Lung (tissue), 12 donors: Measurements from ENCODE around the gene RNF224. TPM values are rescaled to one million over a fixed set of nuclear protein-coding genes. Genes with fewer than 3 reads are reported as not detected.
"Not testable (repeated sequence)": the region's sequence is repeated elsewhere in the genome, so short reads cannot be mapped to it uniquely, and the experiment has no call there.

Experiments
- ATAC-seq: fragments of 200-7000 bp; cut with Tn5 transposase; one replicate; pipeline ENCODE4 v1.9.1; 2020; ENCODE audit warnings: moderate number of reproducible peaks; ENCODE audit not compliant: insufficient read depth, low FRiP score
- DNase-seq, 3 donors: peaks; one replicate each; pipeline ENCODE4 v3.0.0-alpha.2; 2013 to 2017
- H3K27ac ChIP-seq, 2 donors: one replicate each; pipeline ENCODE4 v1.5.1; 2013; ENCODE audit warnings: mild to moderate bottlenecking in 2 of 2, moderate library complexity in 2 of 2, control low read depth in 1 of 2, inconsistent platforms in 1 of 2, low read depth in 1 of 2, low read length in 1 of 2
- H3K27me3 ChIP-seq, 3 donors: one replicate each; pipeline ENCODE4 v1.5.1; 2013; ENCODE audit warnings: low read length in 2 of 3; ENCODE audit not compliant: control insufficient read depth in 3 of 3, insufficient read depth in 3 of 3
- H3K36me3 ChIP-seq, 4 donors: one replicate each; pipeline ENCODE4 v1.5.1; 2013; ENCODE audit warnings: low read length in 4 of 4, mild to moderate bottlenecking in 1 of 4, moderate library complexity in 1 of 4; ENCODE audit not compliant: control insufficient read depth in 4 of 4, insufficient read depth in 4 of 4
- H3K4me1 ChIP-seq, 5 donors: one replicate each; pipeline ENCODE4 v1.5.1; 2013; ENCODE audit warnings: low read length in 5 of 5, mild to moderate bottlenecking in 2 of 5, moderate library complexity in 1 of 5; ENCODE audit not compliant: control insufficient read depth in 5 of 5, insufficient read depth in 5 of 5
- H3K4me3 ChIP-seq: one replicate; pipeline ENCODE4 v1.5.1; 2013; ENCODE audit warnings: mild to moderate bottlenecking, control low read depth, moderate library complexity
- H3K9ac ChIP-seq, 2 donors: one replicate each; pipeline ENCODE4 v1.5.1; 2013; ENCODE audit warnings: low read length in 2 of 2, control low read depth in 1 of 2; ENCODE audit not compliant: insufficient read depth in 1 of 2
- H3K9me3 ChIP-seq, 4 donors: one replicate each; pipeline ENCODE4 v1.5.1; 2013; ENCODE audit warnings: low read length in 3 of 4, mild to moderate bottlenecking in 1 of 4, moderate library complexity in 1 of 4; ENCODE audit not compliant: control insufficient read depth in 4 of 4, insufficient read depth in 3 of 4
- CTCF ChIP-seq: IDR thresholded peaks from 2 replicates; pipeline ENCODE4 v1.5.1; 2012; ENCODE audit warnings: mild to moderate bottlenecking; ENCODE audit errors: control extremely low read depth, extremely low read depth
- WGBS, 2 donors: extraction: QIAGEN DNeasy Blood & Tissue Kit; methylation state at CpG; one replicate each; pipeline ENCODE4 v1.1.7; 2013; 5-methylcytosine and 5-hydroxymethylcytosine counted together
- polyA plus RNA-seq, 2 donors: library from polyadenylated mRNA; stranded (reverse); fragments of 200-250 nt; gene quantifications; one replicate each; pipeline ENCODE4 v1.2.1, GENCODE V29; 2013
- total RNA-seq, 2 donors: library from RNA; depleted of rRNA in 1 of 2; stranded (reverse); fragments of >200 nt in 1 of 2; gene quantifications; one replicate each; pipeline ENCODE4 v1.2.1, GENCODE V29; 2014 to 2021
- donor health status: control.
- donor health status: control.
- donor health status: Bipolar disorder and iron deficiency.
- donor health status: healthy.
- donor health status: DM: yes; HTN: yes; CAD: no.

RNF224 gene
- total and polyA plus RNA-seq, 4 donors = 0.24 to 1.1 (median 0.80) TPM

GRCh38 chr9:137256362-137256761 lies 29.1 kb downstream of the RNF224 start:
- H3K9me3 ChIP-seq = no peaks in the 10 kb centered on the region
- no peak overlapping the region for H3K27ac ChIP-seq
- H3K36me3 ChIP-seq = peaks cover 3 to 17% (median 13%) of the 10 kb centered on the region in 4 donors
- ATAC-seq (no peak), DNase-seq (no peak)
- peaks cover 0 to 22% (median 12%) of the 10 kb centered on the region in 5 donors for H3K4me1 ChIP-seq
- H3K9ac ChIP-seq = peak overlapping the region; percentile 53 to 68
- peak overlapping the region; percentile 98 for H3K4me3 ChIP-seq
- 80 to 87% methylated on average over 15 of the region's 15 CpGs for WGBS, 2 donors
- no peaks in the 10 kb centered on the region for H3K27me3 ChIP-seq
- TF ChIP-seq CTCF = no peak

GRCh38 chr9:137256856-137257255 lies 29.6 kb downstream of the RNF224 start:
- ATAC-seq (no peak), DNase-seq (no peak)
- Histone ChIP-seq H3K4me1 (peaks cover 0 to 22% (median 12%) of the 10 kb centered on the region in 5 donors), H3K27ac (no peak overlapping the region), H3K9me3 (no peaks in the 10 kb centered on the region), H3K9ac (no peak overlapping the region), H3K36me3 (peaks cover 3 to 21% (median 13%) of the 10 kb centered on the region in 4 donors), H3K27me3 (no peaks in the 10 kb centered on the region), H3K4me3 (no peak overlapping the region)
- WGBS, 2 donors = 90% methylated on average over 15 of the region's 15 CpGs
- no peak for TF ChIP-seq CTCF

GRCh38 chr9:137262173-137262908 lies 35.0 kb downstream of the RNF224 start:
- H3K4me1 ChIP-seq, ATAC-seq, H3K9me3 ChIP-seq, H3K27me3 ChIP-seq, H3K9ac ChIP-seq, H3K27ac ChIP-seq, H3K4me3 ChIP-seq: not testable (repeated sequence)
- peak in 1 of 3 donors; percentile 42 for DNase-seq
- 47 to 53% methylated on average over 14 to 15 of the region's 15 CpGs for WGBS, 2 donors
- H3K36me3 ChIP-seq = peaks cover 12 to 45% (median 17%) of the 10 kb centered on the region in 4 donors

GRCh38 chr9:137262909-137263285 lies 35.6 kb downstream of the RNF224 start:
- peaks cover 0 to 2% (median 0%) of the 10 kb centered on the region in 5 donors for H3K4me1 ChIP-seq
- peaks cover 12 to 45% (median 19%) of the 10 kb centered on the region in 4 donors for H3K36me3 ChIP-seq
- H3K27ac ChIP-seq = no peak overlapping the region
- 91 to 93% methylated on average over 24 of the region's 24 CpGs for WGBS, 2 donors
- H3K27me3 ChIP-seq = no peaks in the 10 kb centered on the region
- ATAC-seq (no peak), DNase-seq (no peak)
- H3K9ac ChIP-seq = no peak overlapping the region
- no peak overlapping the region for H3K4me3 ChIP-seq
- no peak for TF ChIP-seq CTCF
- H3K9me3 ChIP-seq = no peaks in the 10 kb centered on the region
